GM18526 (cell line): Measurements from ENCODE around the gene COPS2.

Experiments
- POLR2A ChIP-seq: IDR thresholded peaks from 3 replicates; pipeline ENCODE4 v1.6.1; 2011; ENCODE audit not compliant: insufficient read length; ENCODE audit errors: extremely low read depth

COPS2 gene

DNA sequence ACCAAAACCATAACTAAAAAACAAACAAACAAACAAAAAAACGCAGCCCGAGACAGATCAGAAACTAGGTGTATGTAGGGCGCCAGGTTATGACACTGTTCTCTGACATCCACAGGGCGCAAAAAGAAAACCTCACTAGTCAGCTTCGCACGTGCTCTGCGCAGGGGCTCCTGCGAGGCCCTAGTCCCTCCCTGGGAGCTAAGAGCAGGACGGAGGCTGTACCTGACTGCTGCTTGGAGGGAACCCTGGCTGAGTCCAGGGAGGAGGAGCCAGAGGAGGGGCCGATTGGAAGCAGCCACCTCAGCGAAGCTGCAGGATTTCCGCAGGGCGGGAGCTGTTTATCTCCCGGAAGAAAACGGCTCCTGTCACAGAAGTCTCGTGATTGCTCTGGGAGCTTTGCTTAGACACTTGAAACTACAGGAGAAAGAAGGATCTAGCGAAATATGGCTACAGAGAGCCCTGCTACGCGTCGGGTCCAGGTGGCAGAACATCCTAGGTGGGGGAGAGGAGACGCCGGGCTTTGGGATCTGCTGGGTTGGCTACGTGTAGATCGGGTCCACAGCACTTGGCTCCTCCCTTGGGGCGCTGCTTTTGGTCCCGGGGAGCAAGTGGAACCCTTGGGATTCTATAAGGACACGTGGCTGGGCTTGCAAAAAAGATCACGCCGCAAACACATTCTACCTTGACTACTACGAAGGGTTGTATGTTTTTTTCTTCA lies 14.6 kb upstream of the COPS2 start, which contains the start of gene GALK2:
Gene GALK2 (plus strand): TSS at position 368 of the 718 bp plus-strand sequence. CDS start 76 bp downstream, at position 444.
- peak; percentile 56 for TF ChIP-seq POLR2A

GRCh38 chr15:49168016-49168415 lies 12.6 kb upstream of the COPS2 start:
- TF ChIP-seq POLR2A: no peak

DNA sequence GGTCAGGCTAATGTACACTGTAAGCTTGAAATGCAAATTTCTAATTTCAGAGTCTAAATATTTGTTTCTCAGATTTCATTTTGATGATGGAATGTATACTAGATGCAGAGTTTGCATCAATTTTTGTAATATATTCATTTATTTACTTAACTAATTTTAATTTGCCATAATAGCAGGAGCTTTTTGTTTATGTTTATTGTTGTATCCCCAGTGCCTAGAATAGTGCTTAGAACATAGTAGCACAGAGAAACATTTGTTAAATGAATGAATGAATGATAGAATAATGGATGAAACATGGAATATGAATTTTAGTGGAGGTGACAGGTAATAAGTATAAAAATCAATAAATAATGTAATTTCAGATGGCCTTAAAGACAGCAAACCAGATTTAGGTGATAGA lies 9.5 kb upstream of the COPS2 start:
- TF ChIP-seq POLR2A: no peak

DNA sequence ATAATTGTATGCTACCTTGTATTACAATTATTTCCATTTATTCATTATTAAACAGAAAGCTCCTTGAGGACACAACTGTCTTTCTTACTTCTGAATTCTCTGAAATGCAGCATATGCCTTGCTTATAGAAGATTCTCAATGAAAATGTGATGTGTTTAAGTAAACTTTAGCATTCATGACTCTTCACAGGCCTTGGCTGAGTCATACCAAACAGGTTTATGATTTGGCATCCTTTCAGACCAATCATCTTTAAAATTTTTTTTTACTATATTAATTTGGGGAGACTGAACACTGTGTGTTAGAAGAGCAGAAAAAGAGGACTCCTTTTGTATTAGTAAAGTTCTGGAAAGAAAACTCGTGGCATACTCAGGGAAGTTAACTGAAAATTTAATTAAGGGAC lies 8.3 kb upstream of the COPS2 start:
- no peak for TF ChIP-seq POLR2A

GRCh38 chr15:49155834-49156627 lies 632 bp upstream of the COPS2 start:
- TF ChIP-seq POLR2A: no peak

- no peak for TF ChIP-seq POLR2A
These were observed 645 bp downstream of the COPS2 start for GRCh38 chr15:49154799-49155109.

GRCh38 chr15:49154359-49154758 lies 1.0 kb downstream of the COPS2 start:
- no peak for TF ChIP-seq POLR2A

GRCh38 chr15:49152552-49153312 lies 2.7 kb downstream of the COPS2 start:
- TF ChIP-seq POLR2A: no peak

DNA sequence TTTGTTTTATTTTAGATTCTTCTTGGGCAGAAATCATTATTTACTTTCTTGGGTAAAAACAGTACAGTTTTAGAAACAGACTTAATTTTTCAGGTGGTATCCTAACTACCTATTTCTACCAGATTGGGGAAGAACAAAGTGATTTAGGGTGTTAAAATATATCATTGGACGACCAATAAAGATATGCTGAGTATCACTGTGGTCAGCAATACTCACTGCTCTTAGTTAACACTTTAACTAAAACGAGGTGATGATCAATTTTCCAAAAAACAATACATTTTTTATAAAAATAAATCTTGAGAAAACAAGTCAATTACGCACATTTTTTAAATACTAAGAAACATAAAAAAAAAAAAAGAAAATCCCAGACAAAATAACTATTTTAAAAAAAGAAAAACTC lies 3.6 kb downstream of the COPS2 start:
- TF ChIP-seq POLR2A: no peak

GRCh38 chr15:49148727-49149126 lies 6.7 kb downstream of the COPS2 start:
- TF ChIP-seq POLR2A: no peak

DNA sequence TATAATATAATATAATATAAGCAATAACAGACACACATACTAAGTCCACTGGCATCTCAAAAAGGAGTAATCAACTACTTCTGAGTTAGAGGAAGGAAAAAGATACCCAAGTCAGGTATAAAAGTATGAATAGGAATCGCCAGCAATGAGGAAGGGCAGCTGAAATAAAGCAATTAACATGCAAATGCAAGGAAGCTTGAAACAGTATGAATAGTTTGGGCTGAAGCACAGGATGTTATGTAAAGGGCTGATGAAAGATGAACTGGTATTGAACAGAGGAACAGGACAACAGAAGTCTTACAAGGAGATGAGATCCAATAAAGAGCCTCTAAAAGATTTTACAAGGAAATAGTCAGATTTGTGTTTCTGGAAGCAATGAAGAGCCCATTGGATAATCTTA lies 7.1 kb downstream of the COPS2 start:
- no peak for TF ChIP-seq POLR2A

- TF ChIP-seq POLR2A: no peak
These were observed 9.5 kb downstream of the COPS2 start for GRCh38 chr15:49145651-49146609.

DNA sequence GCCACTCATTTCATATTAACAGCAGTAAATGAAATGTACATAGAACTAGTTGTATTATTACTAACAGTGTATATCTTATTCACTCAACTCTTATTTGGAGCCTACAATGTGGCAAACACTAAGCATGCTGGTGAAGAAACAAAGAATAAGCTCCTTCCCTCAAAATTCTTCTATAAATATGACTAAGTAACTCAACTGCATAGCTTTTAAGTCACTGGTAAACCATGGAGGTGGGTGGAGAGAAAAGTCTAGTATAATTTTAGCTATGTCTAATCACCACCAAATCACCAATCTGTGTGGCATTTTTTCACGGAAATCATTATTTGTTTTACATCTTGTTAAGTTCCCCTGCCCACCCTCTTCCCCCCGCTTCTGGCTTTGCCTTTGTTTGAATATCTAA lies 17.5 kb downstream of the COPS2 start:
- no peak for TF ChIP-seq POLR2A

GRCh38 chr15:49135911-49136310 lies 19.5 kb downstream of the COPS2 start:
- no peak for TF ChIP-seq POLR2A
